NCI-H146 treated with DMSO at 0.1 percent for 48 hours (cell line): Measurements from ENCODE around the gene ULK3.

ENCODE experiments used
- DNase-seq: peaks from one replicate; lab custom pipeline; 2025; ENCODE audit not compliant: unreplicated experiment; lab: John Stamatoyannopoulos, UW

ULK3 gene

GRCh38 chr15:74787251-74788041 is 55.5 kb downstream of the ULK3 start:
- no peak for DNase-seq

GRCh38 chr15:74786551-74787165 is 56.3 kb downstream of the ULK3 start:
- no peak for DNase-seq
